Measurements from ENCODE around the gene MLLT3. TPM values are rescaled to one million over a fixed set of nuclear protein-coding genes. Genes with fewer than 3 reads are reported as not detected.

MLLT3 gene
- total and polyA plus RNA-seq, 2 of the 8 experiments (the other 6 are each of a cell fraction or from before 2014, with no cell fraction given) = 5.9 to 9.6 TPM

DNA sequence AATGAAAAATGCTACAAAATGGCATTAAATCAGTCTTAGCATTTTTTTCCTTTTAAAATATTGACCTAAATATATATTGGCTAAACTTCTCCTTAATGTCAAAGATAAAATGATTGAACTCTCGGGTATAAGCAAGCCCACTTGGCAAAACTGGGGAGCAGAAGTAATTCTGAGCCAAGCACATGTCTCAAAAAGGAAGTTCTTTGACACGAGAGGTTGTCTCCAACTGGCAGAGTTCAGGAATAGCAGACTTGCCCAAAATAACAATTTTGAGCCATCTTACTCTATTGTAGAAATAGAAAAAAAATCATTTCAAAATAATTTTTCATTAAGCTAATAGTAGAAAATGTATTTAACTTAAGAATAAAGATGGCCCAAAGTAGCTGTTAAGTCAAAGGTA lies 10.4 kb upstream of the MLLT3 start:
- Histone ChIP-seq H4K20me1 (replicated peaks in 1 of 2; ENCODE audit: control insufficient read depth in 1 of 2, insufficient read depth in 2 of 2, low read length in 2 of 2) (no peaks in the 10 kb centered on the region), H2AK5ac (ENCODE audit: low read depth, low read length) (no peak overlapping the region), H2BK12ac (ENCODE audit: low read depth, low read length) (no peak overlapping the region), H3K23me2 (ENCODE audit: low read depth, low read length) (no peaks in the 10 kb centered on the region), H3K9me3 (ENCODE audit: insufficient read depth in 2 of 2, low read depth in 1 of 2, low read length in 1 of 2) (no peaks in the 10 kb centered on the region), H3K23ac (ENCODE audit: insufficient read length) (no peak overlapping the region), H3K4me2 (ENCODE audit: insufficient read depth in 1 of 2, low read depth in 2 of 2, low read length in 2 of 2) (no peak overlapping the region), H3K56ac (replicated peaks; ENCODE audit: insufficient read length, low read depth, low read length) (no peak overlapping the region), H3K79me1 (ENCODE audit: low read depth, low read length) (no peaks in the 10 kb centered on the region), H2BK5ac (ENCODE audit: low read depth, low read length) (no peak overlapping the region), H3K79me2 (ENCODE audit: control insufficient read depth in 1 of 2, insufficient read depth in 2 of 2, low read length in 2 of 2) (no peaks in the 10 kb centered on the region), H4K91ac (replicated peaks; ENCODE audit: insufficient read length, low read length) (no peak overlapping the region), H3K4me1 (replicated peaks in 1 of 4; ENCODE audit: control insufficient read depth in 3 of 4, insufficient read depth in 4 of 4, low read length in 3 of 4) (peaks cover 0 to 4% (median 4%) of the 10 kb centered on the region in 4 experiments; a peak in 4 of 7 replicates), H4K8ac (ENCODE audit: extremely low read depth, insufficient read depth, low read length) (no peak overlapping the region), H3K27me3 (replicated peaks in 1 of 4; ENCODE audit: control insufficient read depth in 3 of 4, extremely low read depth in 1 of 4, insufficient read depth in 3 of 4, low read length in 3 of 4) (no peaks in the 10 kb centered on the region), H3K4me3 (ENCODE audit: extremely low read depth in 1 of 4, insufficient read depth in 2 of 4, low read depth in 3 of 4, low read length in 4 of 4) (no peak overlapping the region), H4K5ac (ENCODE audit: insufficient read length, low read depth, low read length) (no peak overlapping the region), H3K27ac (ENCODE audit: low read depth, low read length) (no peak overlapping the region), H2BK15ac (ENCODE audit: low read length) (no peak overlapping the region), H3K18ac (ENCODE audit: extremely low read depth, low read length) (no peak overlapping the region), H2BK120ac (replicated peaks; ENCODE audit: low read depth, low read length) (no peak overlapping the region), H3K14ac (ENCODE audit: insufficient read length) (no peak overlapping the region), H2BK20ac (ENCODE audit: low read length) (no peak overlapping the region), H2AFZ (ENCODE audit: low read length) (no peak overlapping the region), H3K36me3 (ENCODE audit: control insufficient read depth in 2 of 4, insufficient read depth in 4 of 4, low read length in 3 of 4) (no peaks in the 10 kb centered on the region), H3K4ac (replicated peaks; ENCODE audit: insufficient read length, low read depth, low read length) (no peak overlapping the region), H3K9ac (replicated peaks in 1 of 4; ENCODE audit: extremely low read depth in 1 of 4, low read depth in 3 of 4, low read length in 3 of 4) (no peak overlapping the region)
- no peak for DNase-seq (ENCODE audit: low read depth in 1 of 2, low spot score in 2 of 2)
- TF ChIP-seq BCL11A (IDR thresholded peaks at IDR 0.05; ENCODE audit: low read depth in 2 of 2, low read length in 2 of 2) (no peak), EZH2 (IDR thresholded peaks at IDR 0.05; ENCODE audit: low read depth, low read length, severe bottlenecking) (no peak), TCF12 (IDR thresholded peaks at IDR 0.05; ENCODE audit: low read depth, low read length) (no peak), TAF1 (IDR thresholded peaks at IDR 0.05; ENCODE audit: low read depth, low read length) (no peak), CBX5 (IDR thresholded peaks at IDR 0.05; ENCODE audit: low read depth, low read length) (no peak), RNF2 (IDR thresholded peaks at IDR 0.05; ENCODE audit: borderline replicate concordance, low read depth, low read length, missing control alignments, poor library complexity, severe bottlenecking) (no peak), HDAC6 (IDR thresholded peaks at IDR 0.05; ENCODE audit: low read depth, low read length) (no peak), KDM5A (IDR thresholded peaks at IDR 0.05; ENCODE audit: low read length) (no peak), TAF7 (optimal IDR thresholded peaks at IDR 0.05; ENCODE audit: borderline replicate concordance, low read depth, low read length) (no peak), SP1 (IDR thresholded peaks at IDR 0.05; ENCODE audit: low read depth, low read length) (no peak), JUND (IDR thresholded peaks at IDR 0.05; ENCODE audit: low read length) (no peak), GABPA (IDR thresholded peaks at IDR 0.05; ENCODE audit: borderline replicate concordance, insufficient read depth, low read length) (no peak), CBX8 (IDR thresholded peaks at IDR 0.05; ENCODE audit: borderline replicate concordance, low read depth, low read length) (no peak), NANOG (IDR thresholded peaks at IDR 0.05; ENCODE audit: insufficient read depth, low read depth, low read length, poor library complexity, severe bottlenecking) (no peak), NRF1 (IDR thresholded peaks at IDR 0.05; ENCODE audit: low read depth, low read length) (no peak)
- 87% methylated on average over 2 of the region's 2 CpGs; no CpG with 5 or more reads in 1 of the 2 experiments for WGBS, 2 experiments (ENCODE audit: extremely low coverage in 1 of 2, insufficient coverage in 1 of 2, insufficient read length in 1 of 2, insufficient replicate concordance in 2 of 2, low coverage in 1 of 2, low lambda C conversion rate in 2 of 2, missing lambda C conversion rate in 1 of 2)
- POLR2A ChIA-PET (ENCODE audit: partially characterized antibody) = no interaction called here
- FAIRE-seq = no peak
- CTCF ChIA-PET (ENCODE audit: partially characterized antibody) = no interaction called here

Data from H1 (cell line).